Esophagus muscularis mucosa (tissue), 3 donors: ENCODE data around the gene TMEM94.

Experiments used
- EP300 ChIP-seq: sonication (generic); formaldehyde crosslinking; IDR thresholded peaks from one replicate; pipeline ENCODE4 v1.6.1; 2017; ENCODE audit warnings: antibody characterized with exemption
- TF ChIP-seq, protein P1 (sequence below), 3 experiments: fragments of 200-600 bp in 2 of 3; fragments of 450-650 bp in 1 of 3; sonication (generic) in 2 of 3; IDR thresholded peaks; one replicate each; pipeline ENCODE4 v1.5.1; 2017 to 2019; ENCODE audit warnings: antibody characterized with exemption in 3 of 3, mild to moderate bottlenecking in 2 of 3, moderate library complexity in 1 of 3

DNA sequence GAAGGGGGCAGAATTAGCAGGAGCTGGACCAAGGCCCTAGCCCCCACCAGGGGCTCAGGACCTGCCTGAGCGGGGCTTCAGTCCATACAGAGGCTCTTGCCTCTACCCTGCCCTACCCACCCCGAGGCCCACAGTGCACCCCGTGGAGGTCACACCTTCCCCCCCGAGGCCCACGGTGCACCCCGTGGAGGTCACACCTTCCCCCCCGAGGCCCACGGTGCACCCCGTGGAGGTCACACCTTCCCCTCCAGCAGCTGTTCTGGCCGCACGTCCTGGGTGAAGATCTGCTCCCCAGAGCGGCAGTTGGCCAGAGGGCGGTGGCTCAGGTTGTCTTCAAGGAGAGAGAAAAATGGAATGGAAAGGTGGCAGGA is 47.5 kb downstream of the TMEM94 start:
- TF ChIP-seq, protein P1, sequence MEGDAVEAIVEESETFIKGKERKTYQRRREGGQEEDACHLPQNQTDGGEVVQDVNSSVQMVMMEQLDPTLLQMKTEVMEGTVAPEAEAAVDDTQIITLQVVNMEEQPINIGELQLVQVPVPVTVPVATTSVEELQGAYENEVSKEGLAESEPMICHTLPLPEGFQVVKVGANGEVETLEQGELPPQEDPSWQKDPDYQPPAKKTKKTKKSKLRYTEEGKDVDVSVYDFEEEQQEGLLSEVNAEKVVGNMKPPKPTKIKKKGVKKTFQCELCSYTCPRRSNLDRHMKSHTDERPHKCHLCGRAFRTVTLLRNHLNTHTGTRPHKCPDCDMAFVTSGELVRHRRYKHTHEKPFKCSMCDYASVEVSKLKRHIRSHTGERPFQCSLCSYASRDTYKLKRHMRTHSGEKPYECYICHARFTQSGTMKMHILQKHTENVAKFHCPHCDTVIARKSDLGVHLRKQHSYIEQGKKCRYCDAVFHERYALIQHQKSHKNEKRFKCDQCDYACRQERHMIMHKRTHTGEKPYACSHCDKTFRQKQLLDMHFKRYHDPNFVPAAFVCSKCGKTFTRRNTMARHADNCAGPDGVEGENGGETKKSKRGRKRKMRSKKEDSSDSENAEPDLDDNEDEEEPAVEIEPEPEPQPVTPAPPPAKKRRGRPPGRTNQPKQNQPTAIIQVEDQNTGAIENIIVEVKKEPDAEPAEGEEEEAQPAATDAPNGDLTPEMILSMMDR (IDR thresholded peaks at IDR 0.05), result no peak
- no peak for TF ChIP-seq EP300
